ENCODE data around the gene PSPN. TPM values are rescaled to one million over a fixed set of nuclear protein-coding genes. Genes with fewer than 3 reads are reported as not detected.

PSPN gene
- total RNA-seq (2014; rRNA removed; shearing (Covaris generic)) = 1.2 and 1.4 TPM in 2 replicates

DNA sequence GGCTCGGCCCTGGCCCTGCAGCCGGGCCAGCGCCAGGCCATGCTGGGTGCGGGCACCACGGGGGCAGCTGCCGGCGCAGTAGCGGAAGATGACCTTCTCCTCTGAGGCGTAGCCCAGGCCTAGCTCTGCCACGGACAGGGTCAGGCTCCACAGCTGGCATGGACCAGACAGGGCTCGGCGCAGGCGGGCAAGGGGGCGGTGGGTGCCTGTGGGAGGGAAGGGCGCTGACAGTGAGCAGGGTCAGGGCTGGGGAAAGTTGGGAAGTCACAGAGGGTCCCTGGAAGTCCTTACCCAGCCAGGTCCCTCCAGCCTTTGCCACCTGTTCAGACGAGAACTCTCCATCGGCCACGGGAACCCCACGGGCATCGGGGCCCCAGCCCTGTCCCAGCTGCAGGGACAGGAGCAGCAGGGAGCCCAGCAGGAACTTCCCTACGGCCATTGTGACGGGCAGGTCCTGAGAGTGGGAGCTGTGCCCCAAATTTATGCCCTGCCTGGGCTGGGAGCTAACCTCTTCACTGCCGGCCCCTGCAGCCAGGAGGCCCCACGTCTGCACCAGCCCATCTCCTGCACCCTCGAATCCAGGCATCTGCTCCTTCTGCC is at the start of gene PSPN:
Gene PSPN (minus strand): TSS at position 523 of the 600 bp plus-strand sequence. CDS start 84 bp downstream, at position 439.
- DNase-seq = no peak
- peaks cover 16% of the 10 kb centered on the region for H3K36me3 ChIP-seq
- peaks cover 6% of the 10 kb centered on the region; the same call in 1 of the 2 replicates for H3K4me1 ChIP-seq
- H3K4me3 ChIP-seq = no peak within 1 kb of the TSS
- no peak within 1 kb of the TSS for H3K27ac ChIP-seq
- H3K27me3 ChIP-seq = no peaks in the 10 kb centered on the region
- H3K9me3 ChIP-seq (replicated peaks) = no peaks in the 10 kb centered on the region

DNA sequence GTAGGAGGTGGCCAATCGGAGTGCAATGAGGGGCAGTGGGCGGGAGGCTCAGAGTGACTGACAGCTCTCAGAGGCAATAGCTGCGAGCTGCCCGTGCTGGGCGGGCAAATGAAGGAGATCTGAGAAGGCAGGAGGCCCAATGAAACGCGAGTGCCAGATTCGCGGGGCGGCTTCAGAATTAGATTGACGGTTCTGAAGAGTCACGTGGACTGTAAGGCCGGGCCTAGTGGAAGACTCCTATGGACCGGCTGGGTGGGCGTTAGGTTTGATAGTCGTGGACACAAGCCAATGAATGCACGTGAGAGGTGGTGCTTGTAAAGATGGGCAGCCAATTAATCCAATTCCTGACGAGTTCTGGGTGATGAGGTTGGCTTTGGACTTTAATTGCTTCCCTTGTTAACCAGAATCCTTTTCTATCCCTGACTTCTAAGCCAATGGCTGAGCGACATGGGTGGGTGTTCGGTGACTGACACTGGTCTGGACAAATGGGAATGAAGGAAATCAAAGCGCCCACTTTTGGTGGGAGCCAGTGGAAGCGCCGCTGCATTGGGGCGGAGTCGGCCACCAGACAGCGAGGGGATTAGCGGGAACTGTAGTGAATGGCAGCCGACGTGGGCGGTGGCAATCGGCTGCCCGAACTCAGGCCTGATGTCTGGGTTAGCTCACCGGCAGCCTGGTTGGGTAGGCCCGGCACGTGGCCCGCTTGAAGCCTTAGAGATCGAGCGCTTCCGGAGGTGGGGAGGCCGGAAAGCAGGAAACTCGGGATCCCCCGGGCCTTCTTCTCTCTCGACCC is 49.4 kb upstream of the PSPN start:
- Histone ChIP-seq H3K9me3 (replicated peaks) (no peaks in the 10 kb centered on the region), H3K4me3 (peak overlapping the region; percentile 13; the same call in 1 of the 2 replicates), H3K4me1 (no peaks in the 10 kb centered on the region; the same call in 1 of the 2 replicates), H3K36me3 (peaks cover 25% of the 10 kb centered on the region), H3K27me3 (no peaks in the 10 kb centered on the region), H3K27ac (peak overlapping the region; percentile 33)
- DNase-seq = peak; percentile 99 to 100

DNA sequence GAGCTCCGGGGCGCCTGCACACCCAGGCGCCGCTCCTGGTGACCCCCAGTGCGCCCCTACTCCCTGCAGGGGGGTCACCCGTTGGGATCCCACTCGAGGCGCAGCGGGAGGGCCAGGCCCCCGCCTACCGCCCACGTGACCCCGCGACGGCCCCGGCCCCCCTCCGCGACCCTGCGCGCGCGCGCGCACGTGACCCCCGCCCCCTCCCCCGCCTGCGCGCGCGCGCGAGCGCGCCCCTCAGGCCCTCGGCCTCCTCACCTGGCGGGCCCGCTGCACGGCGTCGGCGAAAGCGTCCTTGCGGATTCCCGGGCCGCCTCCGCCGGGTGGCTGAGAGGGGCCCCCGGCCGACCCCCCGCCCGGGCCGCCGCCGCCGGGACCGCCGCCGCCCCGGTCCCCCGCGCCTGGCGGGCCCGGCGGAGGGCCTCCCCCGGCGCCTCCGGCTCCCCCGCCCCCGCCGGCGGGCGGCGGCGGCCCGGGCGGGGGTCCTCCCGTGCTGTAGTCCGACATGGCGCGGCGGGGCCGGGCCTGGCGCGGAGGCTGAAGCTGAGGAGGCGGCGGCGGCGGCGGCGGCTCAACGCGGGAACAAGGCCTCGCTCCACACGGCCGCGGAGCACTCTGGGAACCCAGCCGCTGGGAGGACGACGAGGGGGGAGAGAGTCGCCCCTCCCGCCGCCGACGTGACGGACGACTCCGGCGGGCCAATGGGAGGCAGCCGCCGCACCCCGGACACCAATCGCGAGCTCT is 48.6 kb upstream of the PSPN start, which contains the start of gene KHSRP:
Gene KHSRP (minus strand): TSS at position 617 of the 744 bp plus-strand sequence. CDS start 110 bp downstream, at position 507.
- Histone ChIP-seq H3K4me3 (peak within 1 kb of the TSS; percentile 71), H3K4me1 (no peaks in the 10 kb centered on the region; the same call in 1 of the 2 replicates), H3K9me3 (replicated peaks) (no peaks in the 10 kb centered on the region), H3K27ac (peak within 1 kb of the TSS; percentile 33), H3K36me3 (peaks cover 32% of the 10 kb centered on the region), H3K27me3 (no peaks in the 10 kb centered on the region)
- peak; percentile 25 to 30 for DNase-seq

DNA sequence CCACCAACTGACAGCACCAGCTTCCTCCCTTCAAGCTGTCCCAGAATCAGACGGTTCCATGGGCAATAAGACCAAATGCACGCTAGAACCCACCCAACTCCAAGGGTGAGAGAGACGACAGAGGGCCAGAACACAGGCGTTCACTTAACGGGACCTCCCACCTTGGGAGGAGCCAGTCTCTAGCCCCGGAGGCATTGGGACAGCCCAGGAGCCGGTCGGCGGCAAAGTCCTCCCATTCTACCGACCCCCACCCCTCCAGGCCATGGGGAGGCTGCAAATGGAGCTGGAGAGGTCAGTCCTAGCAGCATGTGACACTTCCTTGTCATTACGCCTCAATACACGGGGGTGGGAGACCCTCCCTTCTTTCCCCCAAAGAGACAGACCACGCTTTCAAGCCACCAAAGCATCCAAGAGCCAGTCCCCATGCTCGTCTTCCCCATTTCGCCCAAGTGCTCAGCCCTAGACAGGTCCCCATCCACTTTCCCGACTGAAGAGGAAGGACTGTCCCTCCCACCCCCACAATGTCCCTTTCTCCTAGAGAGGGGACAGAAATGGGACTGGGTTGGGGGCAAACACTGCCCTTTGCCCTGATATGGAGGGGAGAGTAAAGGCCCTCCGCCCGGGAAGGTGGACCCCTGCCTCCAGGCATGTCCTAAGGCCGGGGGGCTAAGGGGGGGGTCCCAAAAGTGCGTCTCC is 47.9 kb upstream of the PSPN start:
- Histone ChIP-seq H3K27me3 (no peaks in the 10 kb centered on the region), H3K36me3 (peaks cover 40% of the 10 kb centered on the region), H3K27ac (peak overlapping the region; percentile 10; the same call in 1 of the 2 replicates), H3K4me1 (no peaks in the 10 kb centered on the region; the same call in 1 of the 2 replicates), H3K4me3 (peak overlapping the region; percentile 71), H3K9me3 (replicated peaks) (no peaks in the 10 kb centered on the region)
- peak; percentile 48 to 58 for DNase-seq

DNA sequence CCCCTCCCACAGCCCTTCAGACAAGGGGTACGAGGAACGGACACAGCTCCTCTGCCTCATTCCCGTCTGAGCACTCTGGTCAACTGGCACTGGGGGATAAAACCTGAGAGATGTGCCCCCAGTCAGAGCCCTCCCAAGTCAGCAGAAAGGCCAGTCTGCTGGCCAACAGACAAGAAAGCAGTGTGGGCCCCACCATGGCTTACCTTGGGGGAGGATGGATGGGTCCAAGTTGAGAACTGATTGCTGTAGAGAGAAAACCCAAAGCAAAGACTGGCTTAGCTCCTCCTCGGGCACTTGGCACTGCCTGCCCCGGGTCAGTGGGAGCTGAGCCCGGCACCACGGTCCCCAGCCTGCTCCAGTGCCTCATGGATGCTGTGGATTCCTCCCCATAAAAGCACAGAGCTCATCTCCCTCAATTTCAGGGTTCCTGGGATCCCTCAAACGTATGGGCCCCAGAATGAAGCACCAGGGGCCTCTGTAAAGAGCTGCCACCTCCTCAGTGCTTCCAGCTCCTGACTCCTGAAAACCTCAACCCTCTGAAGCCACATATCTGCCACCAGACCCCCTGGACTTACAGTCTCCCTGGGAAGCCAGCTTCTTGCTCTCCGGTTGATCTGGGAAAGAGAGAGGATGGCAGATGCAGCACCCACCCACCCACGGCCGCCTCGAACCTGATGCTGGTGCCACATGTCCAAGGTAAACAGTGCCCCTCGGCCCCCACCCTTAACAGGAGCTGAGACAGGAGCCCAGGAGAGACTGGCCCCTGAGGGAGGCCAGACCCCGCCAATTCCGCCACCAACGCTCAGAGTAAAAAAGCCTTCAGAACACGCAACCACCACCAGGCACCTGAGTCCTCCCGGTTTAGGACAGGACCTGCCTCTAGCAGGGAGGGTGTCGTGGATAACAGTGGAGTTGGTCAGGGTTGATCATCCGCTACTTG is 45.6 kb upstream of the PSPN start:
- Histone ChIP-seq H3K9me3 (replicated peaks) (no peaks in the 10 kb centered on the region), H3K4me1 (no peaks in the 10 kb centered on the region; the same call in 1 of the 2 replicates), H3K4me3 (no peak overlapping the region), H3K27ac (no peak overlapping the region), H3K27me3 (no peaks in the 10 kb centered on the region), H3K36me3 (peaks cover 63% of the 10 kb centered on the region)
- DNase-seq = no peak

- Histone ChIP-seq H3K9me3 (replicated peaks) (no peaks in the 10 kb centered on the region), H3K4me3 (no peak overlapping the region), H3K27me3 (no peaks in the 10 kb centered on the region), H3K36me3 (peaks cover 81% of the 10 kb centered on the region), H3K27ac (no peak overlapping the region), H3K4me1 (no peaks in the 10 kb centered on the region; the same call in 1 of the 2 replicates)
- DNase-seq = no peak
Measured at GRCh38 chr19:6418562-6418932, 42.8 kb upstream of the PSPN start.

GRCh38 chr19:6417713-6418561 is 42.2 kb upstream of the PSPN start:
- no peak overlapping the region for H3K27ac ChIP-seq
- no peak for DNase-seq
- peaks cover 81% of the 10 kb centered on the region for H3K36me3 ChIP-seq
- H3K9me3 ChIP-seq (replicated peaks) = no peaks in the 10 kb centered on the region
- H3K27me3 ChIP-seq = no peaks in the 10 kb centered on the region
- no peak overlapping the region for H3K4me3 ChIP-seq
- H3K4me1 ChIP-seq = no peaks in the 10 kb centered on the region; the same call in 1 of the 2 replicates

- Histone ChIP-seq H3K9me3 (replicated peaks) (no peaks in the 10 kb centered on the region), H3K4me1 (no peaks in the 10 kb centered on the region), H3K27ac (no peak overlapping the region), H3K4me3 (no peak overlapping the region), H3K27me3 (no peaks in the 10 kb centered on the region), H3K36me3 (peaks cover 75% of the 10 kb centered on the region)
- no peak for DNase-seq
Measured at GRCh38 chr19:6416658-6417405, 41.1 kb upstream of the PSPN start.

DNA sequence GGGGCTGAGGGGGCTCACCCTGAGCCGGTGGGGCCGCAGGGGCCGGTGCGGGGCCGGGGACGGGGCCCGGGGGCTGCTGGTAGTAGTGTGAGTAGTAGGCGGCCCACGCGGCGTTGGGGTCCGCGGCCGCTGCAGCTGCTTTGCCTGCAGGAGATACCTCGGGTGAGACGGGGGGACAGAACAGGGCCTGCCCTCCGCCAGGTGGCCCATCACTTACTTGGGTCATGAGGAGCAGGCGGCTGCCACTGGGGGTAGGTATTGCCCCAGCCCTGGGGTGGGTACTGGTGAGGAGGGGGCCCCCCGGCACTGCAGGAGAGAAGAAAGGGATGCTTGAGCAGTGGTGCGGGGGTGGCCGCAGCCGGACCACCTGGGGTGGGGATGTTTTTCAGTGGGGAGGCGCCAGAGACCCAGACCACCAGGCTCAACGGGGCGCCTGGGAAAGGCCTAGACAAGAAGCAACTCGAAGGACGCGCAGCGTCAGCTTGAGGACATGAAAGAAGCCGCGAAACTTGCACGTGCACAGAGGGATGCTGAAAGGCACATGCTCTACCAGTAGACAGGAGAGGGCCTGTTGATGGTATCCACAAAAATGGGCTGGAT is 40.0 kb upstream of the PSPN start:
- Histone ChIP-seq H3K36me3 (peaks cover 65% of the 10 kb centered on the region), H3K27ac (no peak overlapping the region), H3K4me1 (no peaks in the 10 kb centered on the region), H3K4me3 (no peak overlapping the region), H3K9me3 (replicated peaks) (no peaks in the 10 kb centered on the region), H3K27me3 (no peaks in the 10 kb centered on the region)
- no peak for DNase-seq

GRCh38 chr19:6414793-6415590 is 39.3 kb upstream of the PSPN start:
- Histone ChIP-seq H3K36me3 (peaks cover 58% of the 10 kb centered on the region), H3K27ac (no peak overlapping the region), H3K4me3 (no peak overlapping the region), H3K9me3 (replicated peaks) (no peaks in the 10 kb centered on the region), H3K27me3 (no peaks in the 10 kb centered on the region), H3K4me1 (no peaks in the 10 kb centered on the region)
- DNase-seq = no peak

Measured in SJCRH30 (cell line).